Kidney glomerular epithelial cell (primary cell): Measurements from ENCODE around the gene BMPR1A.

Source experiments
- DNase-seq: peaks from one replicate; lab custom pipeline; 2025; lab: John Stamatoyannopoulos, UW

Gene BMPR1A

DNA sequence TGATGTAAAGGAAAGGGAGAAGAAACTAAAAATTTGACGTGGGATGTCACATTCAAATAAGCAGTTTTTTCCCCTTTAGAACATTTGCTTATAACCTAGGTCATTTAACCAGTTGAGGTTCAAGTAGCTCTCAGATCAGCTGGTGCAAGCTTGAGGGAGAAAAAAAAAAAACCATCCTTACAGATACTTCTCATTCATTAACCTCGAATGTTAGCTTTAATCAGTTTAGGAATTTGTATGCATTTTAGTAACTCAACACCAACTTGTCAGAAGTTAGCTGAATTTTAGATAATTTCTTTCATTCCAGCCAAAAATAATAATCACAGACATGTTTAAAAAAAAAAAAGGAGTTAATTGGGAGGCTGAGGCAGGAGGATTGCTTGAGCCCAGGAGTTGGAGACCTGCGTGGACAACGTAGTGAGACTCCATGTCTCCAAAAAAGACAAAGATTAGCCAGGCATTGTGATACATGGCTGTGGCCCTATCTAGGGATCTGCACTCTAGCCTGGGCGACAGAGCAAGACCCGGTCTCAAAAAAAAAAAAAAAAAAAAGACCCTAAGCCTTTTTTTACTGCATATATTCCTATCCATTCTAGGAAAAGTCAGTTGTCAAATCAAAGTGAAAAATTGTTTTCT lies 46.2 kb downstream of the BMPR1A start:
- no peak for DNase-seq

DNA sequence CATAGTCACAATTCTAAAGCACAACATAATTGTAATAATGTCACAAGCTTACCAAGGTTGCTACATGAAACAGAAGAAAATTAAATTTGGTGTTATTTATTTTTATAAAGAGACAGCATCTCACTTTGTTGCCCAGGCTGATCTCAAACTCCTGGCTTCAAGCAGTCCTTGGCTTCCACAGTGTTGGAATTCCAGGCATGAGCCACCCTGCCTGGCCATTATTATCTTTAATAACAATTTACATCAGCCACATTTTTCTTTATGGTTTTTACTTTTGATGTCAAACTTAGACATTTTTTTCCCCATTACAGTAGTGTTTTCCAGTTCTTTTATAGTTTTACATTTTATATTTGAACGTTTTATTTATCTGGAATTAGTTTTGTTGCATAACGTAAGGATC lies 46.7 kb downstream of the BMPR1A start:
- no peak for DNase-seq

- no peak for DNase-seq
These were observed 48.4 kb downstream of the BMPR1A start for GRCh38 chr10:86804805-86805204.

DNA sequence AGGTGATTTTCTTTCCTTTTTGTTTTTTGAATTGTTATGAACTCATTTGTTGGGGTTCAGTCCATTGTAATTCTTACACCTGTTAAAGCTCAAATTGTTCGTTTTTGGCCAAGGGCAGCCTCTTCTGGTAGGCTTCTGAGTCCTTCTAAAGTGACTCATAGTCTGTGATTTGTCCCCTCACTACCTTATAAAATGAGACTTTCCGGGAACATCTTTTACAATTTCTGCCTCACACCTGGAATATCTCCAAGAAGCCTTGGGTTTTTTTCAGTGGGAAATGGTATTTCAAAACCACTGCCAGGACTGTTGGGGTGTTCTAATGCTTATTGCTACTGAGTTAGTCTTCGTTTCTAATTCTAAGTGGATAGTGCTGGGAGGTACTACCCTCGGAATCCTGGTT lies 56.7 kb downstream of the BMPR1A start:
- DNase-seq = no peak

- no peak for DNase-seq
These were observed 57.6 kb downstream of the BMPR1A start for GRCh38 chr10:86813982-86814381.

DNA sequence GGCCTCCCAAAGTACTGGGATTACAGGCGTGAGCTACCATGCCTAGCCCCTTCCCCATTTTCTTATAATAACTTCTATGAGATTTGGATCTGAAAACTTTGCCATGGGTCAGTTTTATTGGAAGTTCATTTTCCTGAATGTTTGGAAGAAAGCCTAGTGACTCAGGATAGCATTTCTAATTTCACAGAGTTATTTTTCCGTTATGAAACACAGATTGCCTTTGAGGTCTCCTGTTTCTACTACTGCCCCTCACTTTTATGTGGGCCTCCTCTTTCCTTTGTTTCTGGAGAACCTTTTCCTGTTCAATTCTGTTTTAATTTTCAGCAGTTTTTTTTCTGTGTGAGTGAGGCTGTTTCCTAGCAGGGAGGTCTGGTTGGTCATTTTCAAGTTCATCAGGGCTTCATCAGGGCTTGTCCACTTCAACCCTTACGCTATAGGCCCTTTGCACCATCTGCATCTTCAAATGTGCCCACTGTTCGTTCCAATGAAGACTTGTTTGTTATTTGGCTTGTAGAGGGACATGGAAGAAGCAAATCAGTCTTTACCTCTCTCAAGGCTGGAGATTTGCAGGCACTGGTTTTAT lies 58.7 kb downstream of the BMPR1A start:
- DNase-seq = no peak

GRCh38 chr10:86815640-86816039 lies 59.2 kb downstream of the BMPR1A start:
- no peak for DNase-seq

- DNase-seq = no peak
These were observed 60.8 kb downstream of the BMPR1A start for GRCh38 chr10:86817246-86817645.

- no peak for DNase-seq
These were observed 63.1 kb downstream of the BMPR1A start for GRCh38 chr10:86819567-86819966.

- no peak for DNase-seq
These were observed 64.1 kb downstream of the BMPR1A start for GRCh38 chr10:86820509-86820908.

- no peak for DNase-seq
These were observed 65.1 kb downstream of the BMPR1A start for GRCh38 chr10:86821388-86821999.

DNA sequence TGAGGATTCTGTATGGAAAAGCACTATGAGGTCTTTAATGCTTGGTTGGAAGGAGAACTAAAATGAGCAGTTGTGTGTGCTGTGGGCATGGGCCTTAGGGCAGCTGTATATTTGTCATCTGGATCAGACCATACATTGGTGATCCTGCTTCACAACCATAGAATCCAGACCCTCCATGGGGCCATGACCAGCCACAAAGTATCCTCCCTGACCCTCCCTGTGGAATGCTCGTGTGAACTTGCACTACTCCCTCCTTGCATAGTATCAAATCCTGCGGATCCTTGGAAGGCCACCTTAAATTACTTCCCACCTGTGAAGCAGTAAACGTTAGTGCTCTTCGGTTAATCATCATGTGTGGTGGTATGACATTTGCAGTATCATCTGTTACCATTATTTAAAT lies 67.1 kb downstream of the BMPR1A start:
- DNase-seq = no peak

- DNase-seq = no peak
These were observed 67.7 kb downstream of the BMPR1A start for GRCh38 chr10:86824151-86824550.

GRCh38 chr10:86825366-86825765 lies 68.9 kb downstream of the BMPR1A start:
- DNase-seq = no peak

- DNase-seq = no peak
These were observed 71.2 kb downstream of the BMPR1A start for GRCh38 chr10:86827639-86828038.

GRCh38 chr10:86828145-86828544 lies 71.7 kb downstream of the BMPR1A start:
- DNase-seq = no peak

DNA sequence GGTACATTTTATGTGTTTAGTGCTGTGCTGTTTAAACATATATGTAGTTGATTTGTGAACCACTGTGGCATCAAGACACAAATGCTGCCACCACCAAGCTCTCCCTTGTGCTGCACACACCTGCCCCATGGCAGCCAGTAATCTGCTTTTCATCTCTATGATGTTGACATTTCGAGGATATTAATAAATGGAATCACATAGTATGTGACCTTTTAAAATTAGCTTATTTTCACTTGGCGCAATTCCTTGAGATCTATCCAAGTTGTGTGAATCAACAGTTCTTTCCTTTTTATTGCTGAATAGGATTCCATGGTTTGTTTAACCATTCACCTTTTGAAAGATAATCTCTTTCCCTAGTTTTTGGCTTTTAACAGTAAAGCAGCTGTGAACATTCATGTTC lies 73.1 kb downstream of the BMPR1A start:
- no peak for DNase-seq

DNA sequence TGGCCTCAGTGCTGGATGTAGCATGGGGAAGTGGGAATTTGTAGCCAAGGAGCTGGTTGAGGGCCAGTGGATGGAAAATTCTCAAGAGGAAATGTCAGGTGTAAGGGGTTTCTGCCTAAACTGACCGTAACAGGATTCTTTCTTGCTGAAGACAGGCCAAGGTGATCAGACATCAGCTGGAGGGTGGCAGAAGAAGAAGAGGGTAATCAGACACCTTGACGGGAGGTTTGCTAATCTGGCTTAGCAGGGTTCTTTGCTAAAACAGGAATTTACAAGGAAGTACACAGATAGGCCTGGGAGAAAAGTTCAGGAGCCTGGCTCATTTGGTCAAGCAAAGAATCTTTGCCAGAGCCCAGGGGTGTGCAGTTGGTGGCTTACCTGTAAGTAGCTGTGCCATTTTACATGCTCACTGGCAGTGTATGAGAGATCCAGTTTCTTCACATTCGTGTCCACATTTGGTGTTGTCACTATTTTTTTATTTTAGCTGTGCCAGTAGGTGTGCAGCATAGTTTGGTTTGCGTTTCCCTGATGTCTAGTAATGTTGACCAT lies 73.7 kb downstream of the BMPR1A start:
- no peak for DNase-seq

GRCh38 chr10:86833969-86834368 lies 77.5 kb downstream of the BMPR1A start:
- DNase-seq = no peak

DNA sequence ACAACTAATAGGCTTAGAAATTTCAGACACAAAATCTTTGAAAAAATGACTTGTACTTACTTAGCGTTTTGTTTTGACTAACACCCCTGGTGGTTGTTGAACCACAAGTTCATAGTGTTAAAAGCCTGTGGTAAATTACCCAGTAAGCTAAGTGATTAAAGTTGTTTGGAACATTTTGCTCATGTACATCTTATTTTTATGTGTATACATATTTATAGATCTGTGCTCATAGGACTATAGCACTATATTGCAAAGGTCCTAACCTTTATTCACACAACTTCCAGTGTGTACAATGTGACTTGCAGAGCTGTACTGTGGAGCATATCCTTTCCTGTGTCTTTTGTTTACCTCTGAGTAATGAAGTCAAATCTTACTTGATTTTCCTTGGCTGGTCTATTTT lies 79.6 kb downstream of the BMPR1A start:
- no peak for DNase-seq

GRCh38 chr10:86837663-86838062 lies 81.2 kb downstream of the BMPR1A start:
- no peak for DNase-seq

- no peak for DNase-seq
These were observed 84.1 kb downstream of the BMPR1A start for GRCh38 chr10:86840498-86840897.

DNA sequence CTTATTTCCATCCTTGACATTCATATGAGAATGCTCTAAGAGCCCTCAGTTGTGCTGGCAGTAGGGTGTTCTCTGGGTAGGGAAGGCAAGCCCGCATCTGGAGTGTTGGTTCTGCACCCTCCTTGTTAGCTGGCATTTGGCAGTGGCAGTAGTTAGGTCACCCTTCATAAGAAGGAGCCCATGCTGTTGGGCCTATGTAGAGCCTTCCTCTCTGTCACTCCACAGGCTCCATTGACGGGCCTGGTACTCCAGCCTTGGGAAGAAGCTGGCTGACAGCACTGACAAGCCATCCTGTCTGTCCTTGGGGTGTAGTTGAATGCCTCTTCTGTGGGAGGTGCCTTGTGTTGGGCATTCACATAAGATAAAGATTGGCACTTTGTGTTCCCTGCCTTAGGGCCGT lies 89.7 kb downstream of the BMPR1A start:
- DNase-seq = no peak

DNA sequence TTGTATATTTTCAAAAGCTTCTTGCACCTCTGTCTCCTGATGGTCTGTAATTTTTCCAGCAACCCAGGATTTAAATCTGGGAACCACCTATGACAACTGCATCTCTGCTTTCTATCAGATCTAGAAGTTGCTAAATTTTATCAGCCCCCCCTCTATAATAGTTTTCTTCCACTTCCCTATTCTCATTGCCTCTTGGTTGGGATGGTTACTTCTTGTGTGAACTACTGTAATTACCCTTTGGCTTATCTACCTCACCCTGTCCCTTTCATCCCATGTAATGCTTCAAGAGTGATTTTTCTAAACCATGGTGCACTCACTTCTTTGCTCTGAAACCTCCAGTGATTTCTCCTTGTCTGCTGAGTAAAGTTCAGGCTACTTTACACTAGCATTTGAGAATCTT lies 92.3 kb downstream of the BMPR1A start:
- DNase-seq = no peak
